ENCODE results near the gene CSMD2.
A peak's percentile ranks its signal among the peaks of the same experiment; 100 is the strongest.

The CSMD2 gene

DNA sequence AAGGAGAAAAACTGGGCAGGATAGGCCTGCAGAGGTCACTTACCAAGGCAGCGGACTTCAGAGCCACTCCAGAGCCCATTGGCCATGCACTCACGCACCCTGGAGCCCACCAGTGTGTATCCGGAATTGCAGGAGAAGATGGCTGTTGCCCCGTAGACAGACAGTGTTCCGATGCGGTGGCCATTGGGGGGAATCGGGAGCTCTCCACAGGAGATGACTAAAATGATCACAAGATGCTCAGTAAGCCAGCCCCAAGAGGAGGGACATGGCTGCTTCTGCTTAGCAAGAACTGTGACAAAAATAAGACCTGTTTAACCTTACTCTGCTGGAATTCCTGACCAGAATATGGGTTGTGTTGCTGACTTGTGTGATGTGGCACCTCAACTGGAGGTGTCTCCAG, 595.7 kb downstream of the CSMD2 start:
- TF ChIP-seq, protein P1, sequence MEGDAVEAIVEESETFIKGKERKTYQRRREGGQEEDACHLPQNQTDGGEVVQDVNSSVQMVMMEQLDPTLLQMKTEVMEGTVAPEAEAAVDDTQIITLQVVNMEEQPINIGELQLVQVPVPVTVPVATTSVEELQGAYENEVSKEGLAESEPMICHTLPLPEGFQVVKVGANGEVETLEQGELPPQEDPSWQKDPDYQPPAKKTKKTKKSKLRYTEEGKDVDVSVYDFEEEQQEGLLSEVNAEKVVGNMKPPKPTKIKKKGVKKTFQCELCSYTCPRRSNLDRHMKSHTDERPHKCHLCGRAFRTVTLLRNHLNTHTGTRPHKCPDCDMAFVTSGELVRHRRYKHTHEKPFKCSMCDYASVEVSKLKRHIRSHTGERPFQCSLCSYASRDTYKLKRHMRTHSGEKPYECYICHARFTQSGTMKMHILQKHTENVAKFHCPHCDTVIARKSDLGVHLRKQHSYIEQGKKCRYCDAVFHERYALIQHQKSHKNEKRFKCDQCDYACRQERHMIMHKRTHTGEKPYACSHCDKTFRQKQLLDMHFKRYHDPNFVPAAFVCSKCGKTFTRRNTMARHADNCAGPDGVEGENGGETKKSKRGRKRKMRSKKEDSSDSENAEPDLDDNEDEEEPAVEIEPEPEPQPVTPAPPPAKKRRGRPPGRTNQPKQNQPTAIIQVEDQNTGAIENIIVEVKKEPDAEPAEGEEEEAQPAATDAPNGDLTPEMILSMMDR (conservative IDR thresholded peaks at IDR 0.05): no peak
- no peak overlapping the region for H3K27ac ChIP-seq

DNA sequence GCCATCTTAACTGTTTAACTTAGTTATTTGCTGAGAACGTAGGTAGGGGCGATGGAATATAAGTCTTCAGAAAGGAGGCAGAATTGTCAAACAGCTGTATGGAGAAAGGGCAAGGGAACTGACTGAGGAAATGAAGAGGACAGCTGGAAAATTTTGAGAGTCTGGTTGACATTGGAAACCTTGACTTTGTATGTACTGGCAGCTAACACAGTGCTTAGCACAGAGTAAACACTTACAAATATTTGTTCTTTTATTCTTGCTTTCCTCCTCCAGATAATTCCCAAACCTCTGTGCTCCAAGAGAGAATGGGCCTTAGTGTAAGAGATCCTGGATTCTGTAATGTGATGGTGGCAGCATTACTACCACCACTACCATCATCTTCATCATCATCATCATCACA, 601.3 kb downstream of the CSMD2 start:
- TF ChIP-seq, protein P1 (conservative IDR thresholded peaks at IDR 0.05): no peak

DNA sequence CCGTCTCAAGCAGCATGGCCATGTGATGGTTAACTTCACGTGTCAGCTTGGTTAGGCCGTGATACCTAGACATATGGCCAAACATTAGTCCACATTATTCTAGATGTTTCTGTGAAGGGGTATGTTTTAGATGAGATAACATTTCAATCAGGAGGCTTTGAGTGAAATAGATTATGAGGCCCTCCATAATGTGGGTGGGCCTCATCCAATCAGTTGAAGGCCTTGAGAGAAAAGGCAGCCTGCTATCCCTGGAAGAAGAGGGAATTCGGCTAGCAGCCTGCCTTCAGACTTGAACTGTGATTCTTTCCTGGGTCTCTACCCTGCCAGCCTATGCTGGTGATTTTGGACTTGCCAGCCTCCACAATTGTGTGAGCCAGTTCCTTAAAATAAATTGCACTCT, 602.5 kb downstream of the CSMD2 start:
- TF ChIP-seq, protein P1 (conservative IDR thresholded peaks at IDR 0.05): no peak

More for the DNA sequence above, 601.3 kb downstream of the CSMD2 start:
- H3K27ac ChIP-seq: peak overlapping the region; percentile 28; the same call in 1 of the 2 replicates

DNA sequence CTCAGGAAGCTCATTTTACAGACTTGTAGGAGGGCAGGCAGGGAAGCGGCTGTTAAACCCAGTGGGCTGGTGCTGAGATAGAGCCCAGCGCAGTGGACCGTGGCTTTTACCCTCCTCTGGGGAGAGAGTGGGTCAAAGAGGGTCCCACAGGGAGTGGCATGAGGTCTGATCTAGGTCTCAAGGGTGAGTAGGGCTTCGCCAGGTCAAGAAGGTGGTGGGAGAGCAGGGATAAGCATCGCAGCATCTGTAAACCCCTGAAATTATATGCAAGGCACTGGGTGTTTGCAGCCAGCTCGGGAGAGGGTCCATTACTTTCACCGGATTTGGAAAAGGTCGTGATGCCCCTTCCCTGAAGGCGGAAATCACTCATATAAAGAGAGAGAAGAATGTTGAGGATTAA, 603.5 kb downstream of the CSMD2 start:
- TF ChIP-seq, protein P1 (conservative IDR thresholded peaks at IDR 0.05): no peak
- no peak overlapping the region for H3K27ac ChIP-seq

More for the DNA sequence above, 602.5 kb downstream of the CSMD2 start:
- peak overlapping the region; percentile 5; the same call in 1 of the 2 replicates for H3K27ac ChIP-seq

DNA sequence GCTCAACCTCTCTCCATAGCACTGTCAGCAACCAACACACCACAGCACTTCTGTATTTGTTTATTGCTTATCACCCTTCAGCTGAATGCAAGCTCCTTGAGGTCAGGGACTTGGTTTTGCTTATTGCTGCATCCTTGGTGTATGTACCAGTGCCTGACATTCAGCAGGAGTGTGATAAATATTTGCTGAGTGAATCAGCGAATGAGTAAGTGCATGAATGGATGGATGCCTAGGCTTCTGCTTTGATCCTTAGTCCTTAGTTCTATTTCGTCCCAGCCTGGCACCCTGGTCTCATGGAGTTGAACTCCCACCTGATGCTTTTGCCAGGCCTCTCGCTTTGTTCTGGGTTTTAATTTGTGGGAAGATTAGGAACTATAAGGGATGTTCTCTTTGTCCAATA, 604.4 kb downstream of the CSMD2 start:
- TF ChIP-seq, protein P1 (conservative IDR thresholded peaks at IDR 0.05): no peak
- H3K27ac ChIP-seq: no peak overlapping the region

DNA sequence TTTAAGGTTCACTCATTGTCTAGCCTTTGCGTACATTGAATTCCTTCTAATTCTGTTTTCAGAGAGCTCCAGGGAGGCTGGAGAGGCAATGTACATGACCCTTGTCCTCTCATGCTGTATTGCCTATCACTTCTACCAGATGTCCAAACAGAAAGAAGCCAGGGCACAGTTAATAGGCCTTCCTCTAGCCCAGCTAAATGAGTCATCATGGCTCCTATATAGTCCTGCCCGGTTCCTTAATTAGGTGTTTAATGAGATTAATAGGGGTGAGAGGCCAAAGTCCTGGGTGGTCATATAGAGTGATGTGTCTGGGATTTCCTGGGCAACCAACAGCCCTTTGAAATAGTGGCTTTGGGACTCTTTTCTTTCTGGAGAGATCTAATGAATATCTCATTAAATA, 616.3 kb downstream of the CSMD2 start:
- TF ChIP-seq, protein P1 (conservative IDR thresholded peaks at IDR 0.05): no peak
- no peak overlapping the region for H3K27ac ChIP-seq

DNA sequence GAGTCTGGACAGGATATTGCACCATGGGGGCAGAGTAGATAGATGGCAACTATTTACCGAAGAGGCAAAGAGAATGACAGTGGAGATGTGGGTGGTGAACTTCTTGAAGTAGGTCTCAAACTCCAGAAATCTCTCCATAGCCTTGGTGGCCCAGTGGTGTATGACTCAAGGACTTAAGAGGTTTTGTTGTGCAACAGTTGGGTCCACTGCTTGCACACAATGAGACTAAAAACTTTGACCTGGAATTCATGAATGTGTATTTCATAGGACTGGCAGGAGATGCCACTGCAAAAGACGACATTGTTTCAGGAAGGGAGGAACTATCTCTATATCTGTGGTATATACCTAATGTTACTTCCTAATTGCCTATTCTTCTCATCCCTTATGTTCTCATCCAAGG, 616.7 kb downstream of the CSMD2 start:
- TF ChIP-seq, protein P1 (conservative IDR thresholded peaks at IDR 0.05): no peak
- H3K27ac ChIP-seq: no peak overlapping the region

Data from VCaP (cell line).